HG03280 (cell line): Measurements from ENCODE around the gene CTR9.
A peak's percentile ranks its signal among the peaks of the same experiment; 100 is the strongest.

Source experiments
- ATAC-seq: cut with Tn5 transposase; IDR thresholded peaks from one replicate; pipeline ENCODE4 v1.9.1; 2021; ENCODE audit warnings: mild to moderate bottlenecking, moderate library complexity; ENCODE audit not compliant: unreplicated experiment

Gene CTR9

DNA sequence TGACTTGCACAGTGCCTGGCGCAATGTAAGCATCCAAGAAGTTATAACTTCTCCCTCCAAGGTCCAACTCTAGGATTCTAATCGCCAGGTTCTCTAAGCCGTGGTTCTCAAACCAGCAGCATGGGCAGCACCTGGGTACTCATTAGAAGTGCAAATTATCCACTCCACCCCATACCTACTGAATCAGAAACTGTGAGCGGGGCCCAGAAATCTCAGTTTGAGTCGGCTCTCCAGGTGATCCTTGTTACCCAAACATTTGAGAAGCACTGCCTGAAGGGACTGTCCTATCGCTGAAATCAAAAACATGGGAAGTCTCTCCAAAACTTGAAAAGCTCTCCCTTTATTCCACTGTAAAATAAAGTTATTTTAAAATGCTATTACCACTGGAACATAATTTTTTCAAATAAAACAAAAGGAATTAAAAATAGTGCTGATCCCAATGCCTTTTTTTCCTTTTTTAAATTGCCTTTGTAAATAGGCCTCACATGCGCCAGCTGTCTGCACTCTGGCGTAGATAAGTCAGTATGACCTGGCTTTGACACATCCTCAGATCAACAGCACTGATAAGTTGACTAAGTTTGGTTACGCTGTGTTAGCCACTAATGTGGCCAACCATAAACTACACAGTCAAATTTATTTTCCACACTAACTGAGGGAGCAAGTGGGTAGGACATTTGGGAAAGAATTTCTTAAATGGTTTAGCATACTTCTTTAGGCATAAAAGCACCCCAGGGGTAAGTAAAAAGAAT, 8.4 kb upstream of the CTR9 start:
- no peak for ATAC-seq

DNA sequence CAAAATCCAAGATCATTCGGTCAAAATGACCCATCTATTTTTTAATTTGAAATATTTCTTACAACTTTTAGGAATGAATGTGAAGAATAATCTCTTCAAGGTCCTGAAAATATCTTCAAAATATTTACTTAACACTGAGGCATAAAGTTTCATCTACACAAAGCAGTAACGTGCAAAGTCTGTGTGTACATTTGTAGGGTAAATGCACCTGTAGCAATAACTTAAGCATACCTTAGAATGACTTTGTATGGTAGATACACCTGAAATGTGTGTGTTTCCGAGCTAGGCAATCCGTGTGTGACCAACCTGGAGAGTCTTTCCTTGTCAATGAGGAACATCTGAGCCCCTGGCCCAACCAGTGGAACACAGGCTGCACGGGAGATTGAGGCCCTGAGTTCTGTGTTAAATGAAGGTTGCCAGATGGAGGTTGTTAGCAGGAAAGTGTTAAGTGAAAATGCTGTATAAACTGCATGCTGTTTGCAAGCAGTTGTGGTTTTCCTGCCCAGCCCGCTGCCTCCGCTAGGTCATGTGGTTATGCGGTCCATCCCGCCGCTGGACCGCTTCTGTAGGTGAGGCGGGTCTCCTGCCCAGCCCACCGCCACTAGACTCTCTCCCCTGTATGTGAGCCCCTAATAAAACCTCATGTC, 7.6 kb upstream of the CTR9 start:
- no peak for ATAC-seq

DNA sequence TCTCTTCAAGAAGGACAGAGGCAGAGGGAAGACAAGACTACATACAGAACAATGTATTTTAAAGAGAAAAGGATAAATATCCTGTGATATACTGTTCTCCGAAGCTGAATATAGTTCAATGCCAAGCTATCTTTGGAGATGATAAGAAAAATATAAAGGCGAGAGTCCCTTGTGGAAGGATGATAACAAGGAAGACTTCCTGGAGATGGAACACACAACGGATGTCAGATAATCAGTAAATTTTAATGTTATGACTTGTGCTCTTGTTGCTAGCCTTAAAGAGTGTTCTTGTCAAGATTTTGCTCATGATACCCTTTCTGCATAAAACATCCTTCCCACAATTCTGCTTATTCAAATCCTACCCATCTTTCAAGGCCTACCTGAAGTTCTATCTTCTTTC, 6.8 kb upstream of the CTR9 start:
- no peak for ATAC-seq

DNA sequence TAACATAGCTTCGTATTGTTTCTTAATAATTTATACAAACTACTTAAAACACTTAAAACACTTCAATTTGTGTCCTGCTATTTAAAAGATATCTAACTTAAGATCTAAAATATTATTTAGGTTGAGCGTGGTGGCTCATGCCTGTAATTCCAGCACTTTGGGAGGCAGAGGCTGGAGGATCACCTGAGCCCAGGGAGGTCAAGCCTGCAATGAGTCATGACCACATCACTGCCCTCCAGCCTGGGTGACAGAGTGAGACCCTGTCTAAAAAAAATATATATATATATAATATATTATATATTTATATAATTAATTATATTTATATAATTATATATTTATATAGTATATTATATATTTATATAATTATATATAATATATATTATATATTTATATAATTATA, 4.2 kb upstream of the CTR9 start:
- ATAC-seq, result no peak

DNA sequence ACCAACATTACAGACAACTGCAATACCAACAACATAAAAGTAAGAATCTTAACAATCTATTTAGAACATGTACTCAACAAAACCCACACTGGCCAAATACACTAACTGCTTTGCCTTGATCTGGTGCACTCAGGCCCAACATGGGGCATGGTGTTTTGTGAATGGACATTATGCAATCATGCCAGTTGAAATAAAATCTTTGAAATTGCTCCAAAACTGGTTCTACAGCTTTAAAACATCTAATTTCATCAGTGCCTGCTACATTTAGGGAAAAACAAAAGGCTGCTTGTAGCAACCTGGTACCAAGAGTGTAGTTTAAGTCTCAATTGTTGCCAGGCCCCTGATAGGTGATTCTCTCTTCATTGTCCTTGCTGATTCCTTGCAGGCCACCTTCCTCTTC, 3.3 kb upstream of the CTR9 start:
- ATAC-seq, result no peak

DNA sequence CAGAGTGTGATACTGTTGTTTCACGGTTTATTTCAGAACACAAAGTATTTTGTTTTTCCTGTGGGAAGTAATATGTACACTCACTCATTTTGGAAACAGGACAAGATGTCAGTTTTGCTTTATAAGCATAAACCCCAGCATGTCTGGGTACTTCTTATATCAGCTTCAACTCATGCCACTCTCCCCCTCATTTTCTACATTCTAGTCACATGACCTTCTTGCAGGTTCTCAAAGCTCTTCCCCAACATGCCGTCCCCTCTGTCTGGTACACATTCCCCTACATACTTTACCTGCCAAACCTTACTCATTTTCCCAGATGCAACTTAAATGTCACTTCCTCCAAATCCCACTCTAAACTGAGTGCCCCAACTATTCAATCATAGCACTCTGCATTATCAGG, 1.6 kb upstream of the CTR9 start:
- no peak for ATAC-seq

DNA sequence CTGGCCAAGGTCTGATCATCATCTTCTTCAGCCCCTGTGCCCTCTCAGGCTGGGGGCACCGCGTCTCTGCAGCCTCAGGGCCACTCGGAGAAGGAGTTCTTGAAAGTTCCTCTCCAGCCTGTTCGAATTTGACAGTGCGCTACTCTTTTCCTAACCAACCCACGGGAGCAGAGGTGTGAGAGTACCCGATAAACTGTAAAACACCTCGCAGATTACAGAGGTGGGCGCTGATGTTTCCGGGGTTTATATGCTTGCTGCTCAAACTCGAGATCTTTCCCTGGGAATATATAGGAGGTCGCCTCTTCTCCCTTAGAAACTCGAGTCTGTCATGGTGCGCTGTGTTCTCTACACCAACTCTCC, 515 bp downstream of the CTR9 start:
- ATAC-seq, result peak; percentile 30

DNA sequence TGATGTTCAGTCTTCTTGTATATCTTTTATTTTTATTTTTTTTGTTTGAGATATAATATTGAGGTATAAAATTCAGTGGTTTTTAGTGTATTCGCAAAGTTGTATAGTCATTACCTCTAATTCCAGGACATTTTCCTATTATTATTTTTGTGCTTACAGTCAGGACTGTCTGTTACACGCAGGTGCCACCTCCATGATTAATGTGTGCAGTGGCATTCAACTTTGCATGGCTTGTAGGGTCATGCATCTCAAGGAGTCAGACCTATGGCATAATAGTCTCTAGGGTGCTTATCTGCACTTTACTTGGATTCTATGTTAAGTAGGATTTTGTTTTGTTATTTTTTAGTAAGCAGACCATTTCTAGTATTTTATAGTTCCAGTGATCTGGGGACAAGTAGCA, 1.0 kb downstream of the CTR9 start:
- no peak for ATAC-seq

DNA sequence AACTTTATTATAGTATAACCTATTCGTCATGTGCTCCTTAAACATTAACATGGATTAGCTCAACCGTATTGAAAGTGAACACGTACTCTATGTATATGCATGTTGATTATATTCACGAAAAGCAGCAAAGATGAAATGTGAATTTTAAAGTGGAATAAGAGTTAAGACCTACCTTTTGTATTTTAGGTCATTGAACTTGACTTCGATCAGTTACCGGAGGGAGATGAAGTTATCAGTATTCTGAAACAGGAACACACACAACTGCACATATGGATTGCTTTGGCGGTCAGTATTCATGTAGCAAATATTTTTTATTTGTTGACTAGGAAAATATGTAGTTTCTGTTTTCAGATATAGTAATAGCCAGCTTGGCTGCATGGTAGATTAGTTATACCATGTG, 1.4 kb downstream of the CTR9 start:
- no peak for ATAC-seq

DNA sequence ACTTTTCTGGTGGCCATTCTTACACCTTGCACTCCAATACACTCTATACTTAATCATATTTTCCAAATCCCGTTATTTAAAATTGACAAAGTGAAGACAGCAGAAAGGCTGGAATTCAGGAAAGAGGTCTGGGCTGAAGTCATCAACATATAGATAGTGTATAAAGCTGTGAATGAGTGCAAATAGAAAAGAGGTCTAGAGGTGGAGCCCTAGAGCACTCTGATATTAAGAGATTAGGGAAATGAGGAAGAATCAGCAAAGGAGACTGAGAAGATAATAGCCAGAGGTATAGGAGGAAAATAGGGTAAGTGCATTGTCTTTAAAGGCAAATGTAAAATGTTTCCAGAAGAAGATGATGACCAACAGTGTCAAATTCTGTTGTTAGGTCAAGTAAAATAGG, 7.9 kb downstream of the CTR9 start:
- ATAC-seq, result no peak

DNA sequence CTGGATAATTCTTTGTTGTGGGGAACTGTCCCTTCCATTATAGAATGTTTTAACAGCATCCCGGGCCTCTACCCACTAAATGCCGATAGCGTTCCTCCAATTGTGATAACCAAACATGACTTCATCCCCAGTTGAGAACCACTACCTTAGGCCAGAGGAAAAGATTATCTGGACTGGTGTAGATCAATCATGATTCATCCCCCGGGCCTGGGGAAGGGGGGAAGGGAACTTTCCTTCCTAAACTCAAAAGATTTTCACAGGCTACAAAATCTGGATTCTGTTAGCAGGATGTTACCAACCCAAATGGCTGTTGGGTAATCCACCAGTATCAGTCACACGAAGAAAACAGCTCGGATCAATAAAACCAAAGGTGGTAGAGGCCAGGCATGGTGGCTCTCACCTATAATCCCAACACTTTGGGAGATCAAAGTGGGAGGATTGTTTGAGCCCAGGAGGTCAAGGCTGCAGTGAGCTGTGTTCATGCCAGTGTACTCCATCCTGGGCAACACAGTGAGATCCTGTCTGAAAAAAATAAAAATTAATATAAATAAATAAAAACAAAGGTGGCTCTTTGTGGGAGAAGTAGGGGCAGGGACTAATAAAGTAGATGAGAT, 10.1 kb downstream of the CTR9 start:
- no peak for ATAC-seq

DNA sequence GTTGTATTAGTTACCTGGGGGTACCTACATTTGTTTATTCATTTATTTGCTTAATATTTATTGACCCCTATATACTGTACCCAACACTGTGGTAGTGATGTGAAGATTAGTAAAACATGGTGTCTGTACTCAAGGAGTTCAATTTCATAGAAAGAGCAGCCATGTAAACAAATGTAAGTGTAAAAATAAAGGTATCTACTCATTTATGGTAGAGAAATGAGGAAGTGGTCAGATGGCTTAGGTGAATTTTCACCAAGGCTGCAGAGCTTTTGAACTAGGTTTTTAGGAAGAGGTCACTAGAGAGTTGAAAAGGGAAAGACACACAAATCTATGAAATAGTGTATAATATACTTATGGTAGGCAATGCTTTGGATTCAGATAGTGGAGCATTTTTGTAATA, 11.1 kb downstream of the CTR9 start:
- ATAC-seq, result peak; percentile 87

DNA sequence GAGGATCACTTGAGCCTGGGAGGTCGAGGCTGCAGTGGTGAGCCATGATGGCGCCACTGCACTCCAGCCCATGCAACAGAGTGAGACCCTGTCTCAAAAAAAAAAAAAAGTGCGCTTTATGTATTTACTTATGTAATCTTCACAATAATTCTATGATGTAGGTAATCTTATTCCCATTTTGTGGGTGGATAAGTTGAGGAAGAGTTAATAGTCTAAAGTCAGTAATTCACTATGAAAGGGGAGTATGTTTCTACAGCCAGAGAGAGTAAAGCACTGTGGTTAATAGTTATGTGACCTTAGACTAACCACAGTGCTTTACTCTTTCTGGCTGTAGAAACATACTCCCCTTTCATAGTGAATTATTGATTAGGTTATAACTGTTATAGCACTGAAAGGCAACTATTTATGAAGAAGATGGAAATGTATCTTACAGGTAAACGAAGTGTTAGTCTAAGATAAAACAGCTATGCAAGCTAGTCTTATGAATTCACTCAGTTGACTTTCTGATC, 11.9 kb downstream of the CTR9 start:
- no peak for ATAC-seq

DNA sequence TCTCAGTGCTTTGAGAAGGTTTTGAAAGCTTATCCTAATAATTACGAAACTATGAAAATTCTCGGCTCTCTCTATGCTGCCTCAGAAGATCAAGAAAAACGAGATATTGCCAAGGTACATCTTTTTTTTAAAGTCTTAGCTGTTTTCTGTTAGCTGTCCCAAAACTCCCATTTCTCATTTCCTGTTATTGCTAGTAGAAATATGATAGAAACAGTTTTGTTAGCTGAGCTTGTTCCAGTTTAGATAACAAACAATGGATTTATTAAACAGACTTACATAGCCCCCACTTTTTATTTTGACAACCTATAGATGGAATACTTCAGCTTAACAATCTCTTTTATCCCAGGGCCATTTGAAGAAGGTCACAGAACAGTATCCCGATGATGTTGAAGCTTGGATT, 12.7 kb downstream of the CTR9 start:
- no peak for ATAC-seq

DNA sequence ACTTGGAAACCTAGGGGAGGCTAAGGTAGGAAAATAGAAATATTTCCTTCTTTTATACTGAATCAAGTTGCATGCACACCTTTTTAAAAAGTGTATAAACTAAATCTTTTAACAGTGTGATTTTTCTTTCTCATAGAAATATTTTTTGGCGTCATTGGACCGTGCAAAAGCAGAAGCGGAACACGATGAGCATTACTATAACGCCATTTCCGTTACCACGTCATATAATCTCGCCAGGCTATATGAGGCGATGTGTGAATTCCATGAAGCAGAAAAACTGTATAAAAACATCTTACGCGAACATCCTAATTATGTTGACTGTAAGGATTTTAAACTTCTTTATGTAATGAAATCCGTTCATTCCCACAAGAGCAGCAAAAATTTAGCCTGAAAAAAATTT, 13.4 kb downstream of the CTR9 start:
- ATAC-seq, result no peak

DNA sequence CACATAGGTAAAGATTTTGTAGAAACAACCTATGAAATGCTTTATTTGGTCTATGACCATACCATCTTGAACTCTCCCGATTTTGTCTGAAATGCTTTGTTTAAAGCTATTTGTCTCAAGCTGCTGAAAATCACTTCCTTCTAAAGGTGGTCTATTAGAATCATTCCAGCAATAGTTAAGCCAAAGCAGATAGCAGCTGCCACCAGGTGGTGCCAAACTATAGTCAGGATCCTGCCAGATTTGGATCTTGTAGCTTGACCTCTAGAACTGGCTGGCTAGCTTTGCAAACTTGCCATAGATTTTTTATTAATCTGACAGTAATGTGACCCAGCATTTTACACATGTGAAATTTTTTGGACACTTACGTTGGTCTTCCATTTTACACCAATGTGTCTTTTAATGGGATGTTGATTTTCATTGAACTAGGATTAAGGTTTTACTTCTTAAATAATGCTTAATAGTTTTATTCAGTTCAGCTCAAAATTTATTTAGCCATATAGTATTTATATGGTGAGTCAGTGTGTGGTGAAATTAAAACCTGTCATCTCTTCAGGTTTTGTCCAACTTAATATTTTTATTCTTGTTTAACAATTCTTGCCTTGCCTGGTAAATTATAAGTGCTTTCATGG, 19.7 kb downstream of the CTR9 start:
- no peak for ATAC-seq

DNA sequence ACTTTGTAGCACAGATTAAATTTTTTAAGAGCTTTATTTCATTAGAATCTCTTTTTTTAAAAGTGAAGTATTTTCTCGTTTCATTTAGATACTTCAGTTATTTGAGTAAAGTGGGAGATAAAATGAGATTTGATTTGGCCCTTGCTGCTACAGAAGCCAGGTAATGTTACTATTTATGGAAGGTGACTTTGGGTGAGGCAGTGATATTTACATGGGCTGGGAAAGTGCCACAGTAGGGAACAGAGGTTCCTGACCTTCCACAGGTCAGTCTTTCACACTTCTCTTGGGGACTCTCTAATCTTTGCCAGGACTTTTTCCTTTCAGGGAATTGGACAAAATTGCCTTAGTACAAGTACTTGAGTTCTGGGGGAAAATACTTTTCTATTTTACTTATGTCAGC, 20.4 kb downstream of the CTR9 start:
- no peak for ATAC-seq

DNA sequence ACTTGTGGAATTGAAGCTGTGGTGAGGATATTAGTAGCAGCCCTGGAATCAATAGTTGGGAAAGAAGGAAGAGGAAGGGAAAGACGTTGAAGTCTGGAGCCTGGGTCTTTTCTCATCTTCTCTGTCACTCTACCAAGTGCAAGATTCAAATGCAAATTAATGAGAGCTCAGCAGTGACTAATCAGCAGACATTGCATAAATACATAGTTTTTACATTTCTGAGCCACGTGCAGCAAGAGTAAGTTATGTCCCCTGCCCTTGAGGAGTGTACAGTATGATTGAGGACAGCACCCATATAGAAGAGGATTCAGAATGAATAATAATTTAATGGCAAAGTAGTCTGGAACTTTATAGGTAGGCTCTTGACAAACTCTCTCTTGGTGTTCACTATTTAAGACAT, 23.8 kb downstream of the CTR9 start:
- ATAC-seq, result no peak

DNA sequence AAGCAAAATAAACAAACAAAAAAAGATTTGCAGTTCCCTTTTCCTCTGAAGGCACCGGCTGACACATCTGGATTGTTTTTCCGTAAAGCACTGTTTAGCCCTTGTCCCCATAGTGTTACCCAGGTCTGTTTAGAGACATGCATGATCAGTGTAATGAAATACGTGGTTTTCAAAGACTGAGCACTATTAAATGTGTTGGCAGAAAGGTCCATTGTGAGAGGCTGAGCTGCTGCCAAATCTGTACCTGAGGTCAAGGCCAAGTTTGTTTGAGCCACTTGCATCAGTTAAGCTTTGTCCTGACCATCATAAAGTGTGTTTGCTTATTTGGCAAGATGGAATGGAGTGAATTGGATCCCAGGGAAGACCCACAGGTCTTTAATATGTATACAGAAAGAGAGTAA, 26.3 kb downstream of the CTR9 start:
- ATAC-seq, result no peak

DNA sequence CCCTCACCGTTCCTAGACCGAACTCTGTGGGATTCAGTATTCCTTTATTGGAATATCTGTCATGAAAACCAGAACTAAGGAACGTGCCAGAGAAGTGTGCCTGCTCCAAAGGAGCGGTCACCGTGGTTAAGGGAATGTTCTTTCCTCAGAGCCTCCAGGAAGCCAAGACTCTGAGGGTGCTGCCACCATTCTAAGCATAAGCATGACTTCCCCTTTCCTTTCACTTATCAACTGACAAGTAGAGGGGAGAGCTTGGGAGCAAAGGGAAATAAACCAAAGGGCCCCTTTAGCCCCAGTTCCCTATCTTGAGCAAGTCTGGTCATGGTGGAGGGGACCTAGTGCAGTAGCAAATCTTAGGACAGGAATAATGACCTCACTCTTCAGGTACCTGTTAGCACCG, 26.8 kb downstream of the CTR9 start:
- ATAC-seq, result no peak

DNA sequence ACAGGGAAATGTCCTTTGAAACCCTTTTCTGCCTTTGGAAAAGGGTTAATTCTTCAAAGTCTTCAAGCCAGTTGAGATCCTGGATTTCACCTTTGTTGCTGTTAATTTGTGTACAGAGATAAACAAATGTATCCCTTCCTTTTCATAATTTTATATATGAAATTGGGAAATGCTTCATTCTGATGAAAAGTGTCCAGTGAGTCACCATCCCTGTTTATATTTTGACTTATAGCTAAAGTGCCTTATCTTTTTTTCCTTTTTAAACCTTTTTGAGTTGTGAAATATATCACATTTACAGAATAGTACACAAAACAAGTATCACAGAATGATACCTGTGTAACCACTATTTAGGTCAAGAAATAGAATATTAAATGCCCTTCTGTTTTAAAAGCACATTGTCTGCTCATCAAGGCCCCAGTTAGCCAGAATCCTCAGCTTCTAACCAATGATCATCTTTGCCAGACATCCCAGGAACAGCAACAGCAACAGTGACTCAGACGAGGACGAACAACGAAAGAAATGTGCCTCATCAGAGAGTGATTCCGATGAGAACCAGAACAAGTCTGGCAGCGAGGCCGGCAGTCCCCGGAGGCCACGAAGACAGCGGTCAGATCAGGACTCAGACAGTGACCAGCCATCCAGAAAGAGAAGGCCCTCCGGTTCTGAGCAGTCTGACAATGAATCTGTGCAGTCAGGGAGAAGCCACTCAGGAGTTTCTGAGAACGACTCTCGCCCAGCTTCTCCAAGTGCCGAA, 27.3 kb downstream of the CTR9 start:
- no peak for ATAC-seq
